ENCODE measurements around the gene NUP93.

Gene NUP93

DNA sequence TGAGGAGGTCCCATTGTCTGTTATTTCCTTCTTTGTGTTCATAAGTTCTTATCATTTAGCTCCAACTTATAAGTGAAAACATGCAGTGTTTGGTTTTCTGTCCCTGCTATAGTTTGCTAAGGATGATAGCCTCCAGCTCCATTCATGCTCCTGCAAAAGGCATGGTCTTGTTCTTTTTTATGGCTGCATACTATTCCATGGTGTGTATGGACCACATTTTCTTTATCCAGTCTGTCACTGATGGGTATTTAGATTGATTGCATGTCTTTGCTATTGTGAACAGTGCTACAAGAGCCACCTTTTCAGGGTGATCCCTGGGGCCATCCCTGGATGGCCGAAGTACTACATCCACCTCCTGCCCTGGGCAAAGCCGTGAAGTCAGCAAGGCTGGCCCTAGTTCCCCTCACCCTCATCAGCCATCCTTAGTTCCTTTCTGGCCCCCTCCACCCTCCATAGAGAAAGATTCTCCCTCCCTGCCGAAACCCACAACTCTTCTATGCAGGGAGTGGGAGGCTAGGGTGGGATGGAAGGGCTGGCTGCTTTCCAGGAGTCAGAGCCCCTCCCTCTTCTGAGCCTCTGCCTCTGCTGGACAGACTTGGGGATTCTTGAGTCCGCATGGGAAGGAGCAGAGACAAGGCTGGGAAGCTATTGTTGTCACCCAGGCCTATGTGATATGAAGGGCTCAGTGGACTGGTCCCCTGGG is 39.4 kb upstream of the NUP93 start:
- Histone ChIP-seq H3K4me1 (ENCODE audit: control insufficient read depth in 1 of 2, insufficient read depth in 2 of 2, low read length in 2 of 2) (no peaks in the 10 kb centered on the region), H3K27me3 (ENCODE audit: low read depth, low read length) (no peaks in the 10 kb centered on the region), H3K27ac (ENCODE audit: low read length) (no peak overlapping the region), H3K4me3 (ENCODE audit: low read depth in 1 of 2, low read length in 2 of 2) (no peak overlapping the region), H3K36me3 (ENCODE audit: control insufficient read depth in 1 of 2, insufficient read depth in 2 of 2, low read length in 2 of 2) (no peaks in the 10 kb centered on the region), H3K9me3 (ENCODE audit: control insufficient read depth in 1 of 2, low read length in 2 of 2) (no peaks in the 10 kb centered on the region)

GRCh38 chr16:56691885-56692284 is 38.0 kb upstream of the NUP93 start:
- Histone ChIP-seq H3K27ac (ENCODE audit: low read length) (no peak overlapping the region), H3K27me3 (ENCODE audit: low read depth, low read length) (no peaks in the 10 kb centered on the region), H3K36me3 (ENCODE audit: control insufficient read depth in 1 of 2, insufficient read depth in 2 of 2, low read length in 2 of 2) (no peaks in the 10 kb centered on the region), H3K4me1 (ENCODE audit: control insufficient read depth in 1 of 2, insufficient read depth in 2 of 2, low read length in 2 of 2) (no peaks in the 10 kb centered on the region), H3K4me3 (ENCODE audit: low read depth in 1 of 2, low read length in 2 of 2) (no peak overlapping the region), H3K9me3 (ENCODE audit: control insufficient read depth in 1 of 2, low read length in 2 of 2) (no peaks in the 10 kb centered on the region)

GRCh38 chr16:56695246-56695645 is 34.7 kb upstream of the NUP93 start:
- Histone ChIP-seq H3K36me3 (ENCODE audit: control insufficient read depth in 1 of 2, insufficient read depth in 2 of 2, low read length in 2 of 2) (no peaks in the 10 kb centered on the region), H3K9me3 (ENCODE audit: control insufficient read depth in 1 of 2, low read length in 2 of 2) (peaks cover 0 to 3% of the 10 kb centered on the region in 2 donors), H3K27ac (ENCODE audit: low read length) (no peak overlapping the region)

DNA sequence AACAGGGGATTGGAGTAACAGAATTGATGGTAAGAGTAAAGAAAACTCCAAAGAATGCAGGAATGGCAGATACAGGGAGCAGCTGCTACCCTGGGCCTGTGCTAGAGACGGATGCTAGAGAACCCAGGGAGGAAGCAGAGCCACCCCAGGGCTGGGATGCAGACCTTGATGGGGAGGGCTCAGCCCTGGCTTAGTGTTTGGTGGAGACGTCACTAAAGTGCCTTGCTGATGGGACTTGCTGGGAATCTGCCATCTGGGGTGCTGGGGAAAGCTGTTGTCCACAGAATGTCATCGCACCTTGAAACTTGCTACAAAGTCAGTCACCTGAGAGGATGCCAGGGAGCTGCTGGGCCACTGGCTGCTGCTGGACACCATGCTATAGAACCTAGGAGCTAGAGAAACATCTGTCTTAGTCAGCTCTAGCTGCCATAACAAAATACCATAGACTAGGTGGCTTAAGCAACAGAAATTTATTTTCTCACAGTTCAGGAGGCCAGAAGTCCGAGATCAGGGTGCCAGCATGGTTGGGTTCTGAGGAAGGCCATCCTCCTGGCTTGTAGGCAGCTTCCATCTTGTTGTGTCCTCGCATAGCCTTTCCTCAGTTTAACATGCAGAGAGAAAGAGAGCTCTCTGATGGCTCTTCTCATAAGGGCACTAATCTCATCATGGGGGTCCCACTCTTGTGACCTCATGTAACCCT is 32.3 kb upstream of the NUP93 start:
- no peak overlapping the region for H3K27ac ChIP-seq (ENCODE audit: low read length)
- no peaks in the 10 kb centered on the region for H3K36me3 ChIP-seq (ENCODE audit: control insufficient read depth in 1 of 2, insufficient read depth in 2 of 2, low read length in 2 of 2)
- no peak overlapping the region for H3K4me3 ChIP-seq (ENCODE audit: low read depth in 1 of 2, low read length in 2 of 2)
- no peaks in the 10 kb centered on the region for H3K27me3 ChIP-seq (ENCODE audit: low read depth, low read length)
- peaks cover 0 to 3% of the 10 kb centered on the region in 2 donors for H3K9me3 ChIP-seq (ENCODE audit: control insufficient read depth in 1 of 2, low read length in 2 of 2)
- peaks cover 0 to 5% of the 10 kb centered on the region in 2 donors for H3K4me1 ChIP-seq (ENCODE audit: control insufficient read depth in 1 of 2, insufficient read depth in 2 of 2, low read length in 2 of 2)

More at GRCh38 chr16:56695246-56695645, 34.7 kb upstream of the NUP93 start:
- Histone ChIP-seq H3K4me1 (ENCODE audit: control insufficient read depth in 1 of 2, insufficient read depth in 2 of 2, low read length in 2 of 2) (no peaks in the 10 kb centered on the region), H3K27me3 (ENCODE audit: low read depth, low read length) (no peaks in the 10 kb centered on the region), H3K4me3 (ENCODE audit: low read depth in 1 of 2, low read length in 2 of 2) (no peak overlapping the region)

DNA sequence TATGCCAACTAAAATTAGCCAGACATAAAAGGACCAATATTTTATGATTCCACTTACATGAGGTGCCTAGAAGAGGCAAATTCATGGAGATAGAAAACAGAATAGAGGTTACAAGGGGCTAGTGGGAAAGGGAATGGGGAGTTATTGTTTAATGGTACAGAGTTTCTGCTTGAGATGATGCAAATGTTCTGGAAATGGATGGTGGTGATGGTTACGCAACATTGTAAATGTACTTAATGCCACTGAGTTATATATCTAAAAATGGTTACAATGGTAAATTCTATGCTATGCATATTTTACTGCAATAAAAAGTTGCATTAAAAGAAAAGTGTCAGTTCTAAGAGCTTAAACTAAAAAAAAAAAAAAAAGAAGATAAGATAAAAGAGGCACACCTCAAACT is 29.7 kb upstream of the NUP93 start:
- H3K27me3 ChIP-seq (ENCODE audit: low read depth, low read length): no peaks in the 10 kb centered on the region
- no peak overlapping the region for H3K4me3 ChIP-seq (ENCODE audit: low read depth in 1 of 2, low read length in 2 of 2)
- peaks cover 0 to 3% of the 10 kb centered on the region in 2 donors for H3K9me3 ChIP-seq (ENCODE audit: control insufficient read depth in 1 of 2, low read length in 2 of 2)
- H3K36me3 ChIP-seq (ENCODE audit: control insufficient read depth in 1 of 2, insufficient read depth in 2 of 2, low read length in 2 of 2): no peaks in the 10 kb centered on the region
- H3K4me1 ChIP-seq (ENCODE audit: control insufficient read depth in 1 of 2, insufficient read depth in 2 of 2, low read length in 2 of 2): peaks cover 0 to 5% of the 10 kb centered on the region in 2 donors
- H3K27ac ChIP-seq (ENCODE audit: low read length): no peak overlapping the region

DNA sequence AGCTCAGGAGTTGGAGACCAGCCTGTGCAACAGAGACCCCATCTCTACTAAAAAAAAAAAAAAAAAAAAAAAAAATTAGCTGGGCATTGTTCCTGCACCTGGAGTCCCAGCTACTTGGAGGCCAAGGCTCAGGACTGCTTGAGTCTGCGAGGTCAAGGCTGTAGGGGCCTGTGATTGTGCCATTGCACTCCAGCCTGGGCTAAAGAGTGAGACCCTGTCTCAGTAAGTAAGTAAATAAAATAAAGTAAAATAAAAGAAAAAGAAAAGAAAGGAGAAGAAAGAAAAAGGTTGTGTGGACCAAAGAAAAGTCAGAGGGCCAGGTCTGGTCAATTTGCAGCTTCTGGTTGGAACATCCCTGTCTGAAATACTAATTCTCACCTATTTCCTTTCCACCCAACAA is 29.3 kb upstream of the NUP93 start:
- H3K9me3 ChIP-seq (ENCODE audit: control insufficient read depth in 1 of 2, low read length in 2 of 2): peaks cover 0 to 3% of the 10 kb centered on the region in 2 donors
- H3K27ac ChIP-seq (ENCODE audit: low read length): no peak overlapping the region
- H3K27me3 ChIP-seq (ENCODE audit: low read depth, low read length): no peaks in the 10 kb centered on the region
- H3K4me1 ChIP-seq (ENCODE audit: control insufficient read depth in 1 of 2, insufficient read depth in 2 of 2, low read length in 2 of 2): peaks cover 0 to 5% of the 10 kb centered on the region in 2 donors
- H3K36me3 ChIP-seq (ENCODE audit: control insufficient read depth in 1 of 2, insufficient read depth in 2 of 2, low read length in 2 of 2): no peaks in the 10 kb centered on the region
- H3K4me3 ChIP-seq (ENCODE audit: low read depth in 1 of 2, low read length in 2 of 2): no peak overlapping the region

- Histone ChIP-seq H3K9me3 (ENCODE audit: control insufficient read depth in 1 of 2, low read length in 2 of 2) (peaks cover 0 to 3% of the 10 kb centered on the region in 2 donors), H3K27ac (ENCODE audit: low read length) (no peak overlapping the region), H3K27me3 (ENCODE audit: low read depth, low read length) (no peaks in the 10 kb centered on the region), H3K36me3 (ENCODE audit: control insufficient read depth in 1 of 2, insufficient read depth in 2 of 2, low read length in 2 of 2) (no peaks in the 10 kb centered on the region), H3K4me1 (ENCODE audit: control insufficient read depth in 1 of 2, insufficient read depth in 2 of 2, low read length in 2 of 2) (peaks cover 0 to 5% of the 10 kb centered on the region in 2 donors), H3K4me3 (ENCODE audit: low read depth in 1 of 2, low read length in 2 of 2) (no peak overlapping the region)
These were observed 28.4 kb upstream of the NUP93 start for GRCh38 chr16:56701534-56701933.

GRCh38 chr16:56702836-56703235 is 27.1 kb upstream of the NUP93 start:
- no peaks in the 10 kb centered on the region for H3K27me3 ChIP-seq (ENCODE audit: low read depth, low read length)
- peaks cover 0 to 5% of the 10 kb centered on the region in 2 donors for H3K4me1 ChIP-seq (ENCODE audit: control insufficient read depth in 1 of 2, insufficient read depth in 2 of 2, low read length in 2 of 2)
- H3K27ac ChIP-seq (ENCODE audit: low read length): no peak overlapping the region
- no peaks in the 10 kb centered on the region for H3K36me3 ChIP-seq (ENCODE audit: control insufficient read depth in 1 of 2, insufficient read depth in 2 of 2, low read length in 2 of 2)
- no peaks in the 10 kb centered on the region for H3K9me3 ChIP-seq (ENCODE audit: control insufficient read depth in 1 of 2, low read length in 2 of 2)
- no peak overlapping the region for H3K4me3 ChIP-seq (ENCODE audit: low read depth in 1 of 2, low read length in 2 of 2)

DNA sequence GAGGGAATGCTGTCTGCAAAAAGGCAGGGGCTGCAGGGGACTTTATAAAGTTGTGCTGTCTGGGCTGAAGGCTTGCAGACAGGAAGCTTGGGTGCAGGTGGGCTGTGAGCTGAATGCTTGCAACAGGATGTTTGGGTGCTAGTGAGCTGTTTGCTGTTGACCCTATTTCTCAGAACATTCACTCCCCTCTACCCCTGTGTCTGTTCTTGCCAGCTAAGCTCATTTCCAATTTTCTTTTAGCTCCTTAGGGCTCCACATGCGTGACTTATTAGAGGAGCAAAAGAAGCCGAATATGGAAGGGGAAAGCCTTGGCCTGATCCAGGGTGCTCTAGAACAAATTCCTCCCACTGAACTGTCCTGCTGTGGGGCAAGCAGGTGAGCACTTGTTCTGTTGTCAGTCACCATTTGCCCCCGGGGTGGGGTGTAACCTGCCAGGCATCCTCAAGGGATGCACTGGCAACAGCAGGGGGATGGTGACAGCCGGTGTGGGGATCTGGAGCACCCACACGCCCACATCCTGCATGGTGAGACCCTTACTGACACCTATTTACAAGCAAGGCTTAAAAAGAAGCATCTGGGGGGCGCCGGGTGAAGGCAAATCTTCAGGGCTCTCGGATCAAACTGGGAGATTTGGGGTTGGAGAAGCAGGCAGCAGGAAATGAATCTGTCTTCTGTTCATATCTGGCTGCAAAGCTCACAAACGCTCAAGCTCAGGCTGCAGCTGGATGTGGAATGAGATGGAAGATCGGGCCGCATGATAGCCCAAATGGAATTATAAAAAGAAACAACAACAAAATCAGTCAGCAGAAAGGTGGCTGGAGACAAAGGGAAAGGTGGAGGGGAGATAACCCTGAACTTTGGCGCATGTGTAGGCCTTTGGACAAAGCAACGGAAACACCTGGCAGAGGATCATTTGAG is 21.1 kb upstream of the NUP93 start:
- Histone ChIP-seq H3K4me3 (ENCODE audit: low read depth in 1 of 2, low read length in 2 of 2) (no peak overlapping the region), H3K36me3 (ENCODE audit: control insufficient read depth in 1 of 2, insufficient read depth in 2 of 2, low read length in 2 of 2) (no peaks in the 10 kb centered on the region), H3K27ac (ENCODE audit: low read length) (no peak overlapping the region), H3K27me3 (ENCODE audit: low read depth, low read length) (no peaks in the 10 kb centered on the region), H3K4me1 (ENCODE audit: control insufficient read depth in 1 of 2, insufficient read depth in 2 of 2, low read length in 2 of 2) (no peaks in the 10 kb centered on the region), H3K9me3 (ENCODE audit: control insufficient read depth in 1 of 2, low read length in 2 of 2) (no peaks in the 10 kb centered on the region)

DNA sequence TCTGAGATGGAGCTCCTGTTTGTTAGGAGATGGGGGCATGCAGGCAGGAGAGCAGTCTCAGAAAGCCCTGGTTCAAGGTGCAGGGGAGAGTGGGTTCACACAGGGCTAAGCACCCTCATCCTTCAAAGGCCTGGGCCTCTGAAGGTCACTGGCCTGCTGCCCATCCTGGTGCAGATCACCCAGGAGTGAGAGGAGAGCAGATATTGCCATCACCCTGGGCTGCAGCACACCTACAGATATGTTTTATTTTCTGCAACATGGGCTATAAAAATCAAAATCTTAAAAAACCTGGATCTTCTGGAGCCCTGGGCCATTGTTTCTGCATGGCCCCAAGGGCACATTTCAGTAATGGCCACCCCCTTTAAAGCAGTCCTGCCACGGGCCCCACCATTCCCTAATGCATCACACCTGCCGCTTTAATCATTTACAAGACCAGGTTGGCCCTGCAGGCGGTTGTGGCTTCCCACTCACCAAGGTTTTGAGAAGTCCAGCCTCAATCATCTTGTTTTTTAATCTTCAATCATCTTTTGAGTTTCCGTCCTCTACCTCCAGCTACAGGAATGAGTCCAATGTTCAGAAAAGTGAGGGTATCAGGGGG is 20.4 kb upstream of the NUP93 start:
- no peaks in the 10 kb centered on the region for H3K36me3 ChIP-seq (ENCODE audit: control insufficient read depth in 1 of 2, insufficient read depth in 2 of 2, low read length in 2 of 2)
- H3K27ac ChIP-seq (ENCODE audit: low read length): no peak overlapping the region
- H3K4me3 ChIP-seq (ENCODE audit: low read depth in 1 of 2, low read length in 2 of 2): no peak overlapping the region
- no peaks in the 10 kb centered on the region for H3K27me3 ChIP-seq (ENCODE audit: low read depth, low read length)
- H3K9me3 ChIP-seq (ENCODE audit: control insufficient read depth in 1 of 2, low read length in 2 of 2): no peaks in the 10 kb centered on the region
- H3K4me1 ChIP-seq (ENCODE audit: control insufficient read depth in 1 of 2, insufficient read depth in 2 of 2, low read length in 2 of 2): no peaks in the 10 kb centered on the region

Data from muscle layer of duodenum (tissue), 2 donors.